A673 (cell line): ENCODE data around the gene OR52E6.

Source experiments
- EZH2 ChIP-seq: fragments of 200-600 bp; sonication (generic); IDR thresholded peaks from 2 replicates; pipeline ENCODE4 v1.6.1; 2017; ENCODE audit warnings: borderline replicate concordance, low read depth, mild to moderate bottlenecking, mixed read lengths, antibody characterized with exemption, low read length; ENCODE audit not compliant: poor library complexity, severe bottlenecking
- TF ChIP-seq, protein P1 (sequence below): fragments of 300-800, 200-600 bp; sonication (generic); conservative IDR thresholded peaks from 2 replicates; pipeline ENCODE4 v1.5.1; 2017; ENCODE audit warnings: low read depth, mild to moderate bottlenecking, antibody characterized with exemption, low read length, moderate library complexity, mixed read lengths

- TF ChIP-seq, protein P1, sequence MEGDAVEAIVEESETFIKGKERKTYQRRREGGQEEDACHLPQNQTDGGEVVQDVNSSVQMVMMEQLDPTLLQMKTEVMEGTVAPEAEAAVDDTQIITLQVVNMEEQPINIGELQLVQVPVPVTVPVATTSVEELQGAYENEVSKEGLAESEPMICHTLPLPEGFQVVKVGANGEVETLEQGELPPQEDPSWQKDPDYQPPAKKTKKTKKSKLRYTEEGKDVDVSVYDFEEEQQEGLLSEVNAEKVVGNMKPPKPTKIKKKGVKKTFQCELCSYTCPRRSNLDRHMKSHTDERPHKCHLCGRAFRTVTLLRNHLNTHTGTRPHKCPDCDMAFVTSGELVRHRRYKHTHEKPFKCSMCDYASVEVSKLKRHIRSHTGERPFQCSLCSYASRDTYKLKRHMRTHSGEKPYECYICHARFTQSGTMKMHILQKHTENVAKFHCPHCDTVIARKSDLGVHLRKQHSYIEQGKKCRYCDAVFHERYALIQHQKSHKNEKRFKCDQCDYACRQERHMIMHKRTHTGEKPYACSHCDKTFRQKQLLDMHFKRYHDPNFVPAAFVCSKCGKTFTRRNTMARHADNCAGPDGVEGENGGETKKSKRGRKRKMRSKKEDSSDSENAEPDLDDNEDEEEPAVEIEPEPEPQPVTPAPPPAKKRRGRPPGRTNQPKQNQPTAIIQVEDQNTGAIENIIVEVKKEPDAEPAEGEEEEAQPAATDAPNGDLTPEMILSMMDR: no peak
- no peak for TF ChIP-seq EZH2
Measured at GRCh38 chr11:5796541-5796940, 45.2 kb downstream of the OR52E6 start.
